ENCODE results near the gene RBBP6. TPM values are rescaled to one million over a fixed set of nuclear protein-coding genes. Genes with fewer than 3 reads are reported as not detected.
A peak's percentile ranks its signal among the peaks of the same experiment; 100 is the strongest.
"Not testable (repeated sequence)": the region's sequence is repeated elsewhere in the genome, so short reads cannot be mapped to it uniquely, and the experiment has no call there.

RBBP6 gene
- 10 to 100 TPM; 20.7 to 54.3 (median 30.3) TPM for polyA plus RNA-seq
- long read RNA-seq, donor 1, result 0 reads
- long read RNA-seq, donor 2, partial matches to known transcripts, result 0 of 7 reads
- long read RNA-seq, donor 2, other reads (novel, unspliced or antisense), result 0 of 7 reads
- long read RNA-seq, donor 3, transcript RBBP6-213 (1 exons, 1,946 nt), result major isoform, 10 of 13 reads
- long read RNA-seq, donor 3, partial matches to known transcripts, result 0 of 13 reads
- long read RNA-seq, donor 3, other reads (novel, unspliced or antisense), result 0 of 13 reads
- long read RNA-seq, donor 4, partial matches to known transcripts, result 0 of 1 reads
- long read RNA-seq, donor 4, other reads (novel, unspliced or antisense), result 0 of 1 reads
- long read RNA-seq, donor 5, partial matches to known transcripts, result 6 of 8 reads
- long read RNA-seq, donor 5, other reads (novel, unspliced or antisense), result 0 of 8 reads
- long read RNA-seq, donor 6, transcript RBBP6-204 (3 exons, 854 nt), result major isoform, 5 of 7 reads
- long read RNA-seq, donor 6, partial matches to known transcripts, result 0 of 7 reads
- long read RNA-seq, donor 6, other reads (novel, unspliced or antisense), result 0 of 7 reads
- long read RNA-seq, donor 7, transcript RBBP6-204 (3 exons, 854 nt), result major isoform, 12 of 25 reads
- long read RNA-seq, donor 7, transcript RBBP6-213 (1 exons, 1,946 nt), result minor isoform, 6 of 25 reads
- long read RNA-seq, donor 7, partial matches to known transcripts, result 7 of 25 reads
- long read RNA-seq, donor 7, other reads (novel, unspliced or antisense), result 0 of 25 reads
- long read RNA-seq, donor 8, partial matches to known transcripts, result 0 of 2 reads
- long read RNA-seq, donor 8, other reads (novel, unspliced or antisense), result 0 of 2 reads
- long read RNA-seq, donor 9, partial matches to known transcripts, result 0 of 4 reads
- long read RNA-seq, donor 9, other reads (novel, unspliced or antisense), result 0 of 4 reads
- long read RNA-seq, donor 10, transcript RBBP6-213 (1 exons, 1,946 nt), result major isoform, 9 of 16 reads
- long read RNA-seq, donor 10, transcript RBBP6-204 (3 exons, 854 nt), result minor isoform, 7 of 16 reads
- long read RNA-seq, donor 10, partial matches to known transcripts, result 0 of 16 reads
- long read RNA-seq, donor 10, other reads (novel, unspliced or antisense), result 0 of 16 reads

GRCh38 chr16:24539295-24539849, at the start of gene RBBP6:
RBBP6 (plus strand) TSS chr16:24539566; CDS start chr16:24540627, 1,061 bp downstream.
- Histone ChIP-seq H3K4me1 (ENCODE audit: control insufficient read depth in 3 of 3, insufficient read depth in 2 of 3, low read depth in 1 of 3, low read length in 2 of 3) (peaks cover 3 to 14% (median 4%) of the 10 kb centered on the region in 3 donors), H3K27me3 (ENCODE audit: control insufficient read depth in 3 of 3, insufficient read depth in 3 of 3, low read length in 3 of 3) (no peaks in the 10 kb centered on the region), H3K4me3 (ENCODE audit: low read depth in 1 of 3, low read length in 3 of 3) (peak within 1 kb of the TSS; percentile 72 to 99 (median 80)), H3K36me3 (ENCODE audit: control insufficient read depth in 3 of 3, insufficient read depth in 2 of 3, low read depth in 1 of 3, low read length in 3 of 3) (peaks cover 0 to 6% (median 0%) of the 10 kb centered on the region in 3 donors), H3K27ac (ENCODE audit: low read depth in 1 of 3, low read length in 2 of 3) (peak within 1 kb of the TSS; percentile 97 to 100 (median 99)), H3K9me3 (ENCODE audit: control insufficient read depth in 2 of 2, insufficient read depth in 1 of 2, low read depth in 1 of 2, low read length in 1 of 2) (no peaks in the 10 kb centered on the region)
- no peak for FAIRE-seq
- DNase-seq, result peak; percentile 96 to 99
- 0% methylated on average over 68 of the region's 68 CpGs for WGBS, 3 donors

GRCh38 chr16:24490866-24491265, 48.5 kb upstream of the RBBP6 start:
- no peaks in the 10 kb centered on the region for H3K36me3 ChIP-seq (ENCODE audit: control insufficient read depth in 3 of 3, insufficient read depth in 2 of 3, low read depth in 1 of 3, low read length in 3 of 3)
- 85 to 89% (median 87%) methylated on average over 2 of the region's 2 CpGs for WGBS, 3 donors
- peaks cover 0 to 4% (median 0%) of the 10 kb centered on the region in 3 donors for H3K27me3 ChIP-seq (ENCODE audit: control insufficient read depth in 3 of 3, insufficient read depth in 3 of 3, low read length in 3 of 3)
- H3K4me3 ChIP-seq (ENCODE audit: low read depth in 1 of 3, low read length in 3 of 3), result no peak overlapping the region
- FAIRE-seq, result no peak
- no peak overlapping the region for H3K27ac ChIP-seq (ENCODE audit: low read depth in 1 of 3, low read length in 2 of 3)
- peaks cover 0 to 3% of the 10 kb centered on the region in 2 donors for H3K9me3 ChIP-seq (ENCODE audit: control insufficient read depth in 2 of 2, insufficient read depth in 1 of 2, low read depth in 1 of 2, low read length in 1 of 2)
- DNase-seq, result no peak
- no peaks in the 10 kb centered on the region for H3K4me1 ChIP-seq (ENCODE audit: control insufficient read depth in 3 of 3, insufficient read depth in 2 of 3, low read depth in 1 of 3, low read length in 2 of 3)

- H3K27me3 ChIP-seq (ENCODE audit: control insufficient read depth in 3 of 3, insufficient read depth in 3 of 3, low read length in 3 of 3), result peaks cover 0 to 4% (median 0%) of the 10 kb centered on the region in 3 donors
- H3K27ac ChIP-seq (ENCODE audit: low read depth in 1 of 3, low read length in 2 of 3), result no peak overlapping the region
- H3K9me3 ChIP-seq (ENCODE audit: control insufficient read depth in 2 of 2, insufficient read depth in 1 of 2, low read depth in 1 of 2, low read length in 1 of 2), result peaks cover 0 to 3% of the 10 kb centered on the region in 2 donors
- DNase-seq (no peak), FAIRE-seq (no peak)
- no peaks in the 10 kb centered on the region for H3K4me1 ChIP-seq (ENCODE audit: control insufficient read depth in 3 of 3, insufficient read depth in 2 of 3, low read depth in 1 of 3, low read length in 2 of 3)
- H3K4me3 ChIP-seq (ENCODE audit: low read depth in 1 of 3, low read length in 3 of 3), result no peak overlapping the region
- WGBS, 3 donors, result 67 to 74% (median 72%) methylated on average over 2 of the region's 2 CpGs
- H3K36me3 ChIP-seq (ENCODE audit: control insufficient read depth in 3 of 3, insufficient read depth in 2 of 3, low read depth in 1 of 3, low read length in 3 of 3), result no peaks in the 10 kb centered on the region
These were observed 47.6 kb upstream of the RBBP6 start for GRCh38 chr16:24491731-24492130.

GRCh38 chr16:24493821-24494220, 45.5 kb upstream of the RBBP6 start:
- WGBS, 3 donors, result 63 to 79% (median 66%) methylated on average over 7 of the region's 7 CpGs
- H3K36me3 ChIP-seq (ENCODE audit: control insufficient read depth in 3 of 3, insufficient read depth in 2 of 3, low read depth in 1 of 3, low read length in 3 of 3), result no peaks in the 10 kb centered on the region
- no peak overlapping the region for H3K27ac ChIP-seq (ENCODE audit: low read depth in 1 of 3, low read length in 2 of 3)
- no peaks in the 10 kb centered on the region for H3K4me1 ChIP-seq (ENCODE audit: control insufficient read depth in 3 of 3, insufficient read depth in 2 of 3, low read depth in 1 of 3, low read length in 2 of 3)
- no peak for FAIRE-seq
- no peaks in the 10 kb centered on the region for H3K9me3 ChIP-seq (ENCODE audit: control insufficient read depth in 2 of 2, insufficient read depth in 1 of 2, low read depth in 1 of 2, low read length in 1 of 2)
- H3K27me3 ChIP-seq (ENCODE audit: control insufficient read depth in 3 of 3, insufficient read depth in 3 of 3, low read length in 3 of 3), result peaks cover 0 to 5% (median 0%) of the 10 kb centered on the region in 3 donors
- DNase-seq, result no peak
- no peak overlapping the region for H3K4me3 ChIP-seq (ENCODE audit: low read depth in 1 of 3, low read length in 3 of 3)

GRCh38 chr16:24495207-24495606, 44.2 kb upstream of the RBBP6 start:
- not testable (repeated sequence) for H3K27ac ChIP-seq (ENCODE audit: low read depth in 1 of 3, low read length in 2 of 3); H3K4me1 ChIP-seq (ENCODE audit: control insufficient read depth in 3 of 3, insufficient read depth in 2 of 3, low read depth in 1 of 3, low read length in 2 of 3); H3K4me3 ChIP-seq (ENCODE audit: low read depth in 1 of 3, low read length in 3 of 3); H3K9me3 ChIP-seq (ENCODE audit: control insufficient read depth in 2 of 2, insufficient read depth in 1 of 2, low read depth in 1 of 2, low read length in 1 of 2); DNase-seq; FAIRE-seq; H3K36me3 ChIP-seq (ENCODE audit: control insufficient read depth in 3 of 3, insufficient read depth in 2 of 3, low read depth in 1 of 3, low read length in 3 of 3); H3K27me3 ChIP-seq (ENCODE audit: control insufficient read depth in 3 of 3, insufficient read depth in 3 of 3, low read length in 3 of 3)
- WGBS, 3 donors, result 59 to 63% (median 61%) methylated on average over 9 of the region's 9 CpGs

GRCh38 chr16:24497440-24497839, 41.9 kb upstream of the RBBP6 start:
- 15 to 33% (median 32%) methylated on average over 3 of the region's 3 CpGs for WGBS, 3 donors
- Histone ChIP-seq H3K4me1 (ENCODE audit: control insufficient read depth in 3 of 3, insufficient read depth in 2 of 3, low read depth in 1 of 3, low read length in 2 of 3) (no peaks in the 10 kb centered on the region), H3K27me3 (ENCODE audit: control insufficient read depth in 3 of 3, insufficient read depth in 3 of 3, low read length in 3 of 3) (peaks cover 0 to 4% (median 0%) of the 10 kb centered on the region in 3 donors), H3K9me3 (ENCODE audit: control insufficient read depth in 2 of 2, insufficient read depth in 1 of 2, low read depth in 1 of 2, low read length in 1 of 2) (no peaks in the 10 kb centered on the region), H3K36me3 (ENCODE audit: control insufficient read depth in 3 of 3, insufficient read depth in 2 of 3, low read depth in 1 of 3, low read length in 3 of 3) (no peaks in the 10 kb centered on the region), H3K27ac (ENCODE audit: low read depth in 1 of 3, low read length in 2 of 3) (no peak overlapping the region), H3K4me3 (ENCODE audit: low read depth in 1 of 3, low read length in 3 of 3) (no peak overlapping the region)
- DNase-seq (no peak), FAIRE-seq (no peak)

GRCh38 chr16:24499193-24499814, 40.1 kb upstream of the RBBP6 start:
- 24 to 26% (median 25%) methylated on average over 15 of the region's 15 CpGs for WGBS, 3 donors
- H3K4me1 ChIP-seq (ENCODE audit: control insufficient read depth in 3 of 3, insufficient read depth in 2 of 3, low read depth in 1 of 3, low read length in 2 of 3), result no peaks in the 10 kb centered on the region
- no peak overlapping the region for H3K27ac ChIP-seq (ENCODE audit: low read depth in 1 of 3, low read length in 2 of 3)
- no peak overlapping the region for H3K4me3 ChIP-seq (ENCODE audit: low read depth in 1 of 3, low read length in 3 of 3)
- no peaks in the 10 kb centered on the region for H3K36me3 ChIP-seq (ENCODE audit: control insufficient read depth in 3 of 3, insufficient read depth in 2 of 3, low read depth in 1 of 3, low read length in 3 of 3)
- FAIRE-seq (no peak), DNase-seq (peak in 1 of 2 donors; percentile 14)
- H3K27me3 ChIP-seq (ENCODE audit: control insufficient read depth in 3 of 3, insufficient read depth in 3 of 3, low read length in 3 of 3), result peaks cover 0 to 4% (median 0%) of the 10 kb centered on the region in 3 donors
- H3K9me3 ChIP-seq (ENCODE audit: control insufficient read depth in 2 of 2, insufficient read depth in 1 of 2, low read depth in 1 of 2, low read length in 1 of 2), result no peaks in the 10 kb centered on the region

Data from small intestine (tissue), 16 donors.